HG02642 (cell line): ENCODE measurements around the gene DCN.
"Not testable (repeated sequence)": the region's sequence is repeated elsewhere in the genome, so short reads cannot be mapped to it uniquely, and the experiment has no call there.

ENCODE experiments used
- ATAC-seq: cut with Tn5 transposase; IDR thresholded peaks from one replicate; pipeline ENCODE4 v1.9.1; 2021; ENCODE audit warnings: mild to moderate bottlenecking; ENCODE audit not compliant: unreplicated experiment, poor library complexity

Gene DCN, protein sequence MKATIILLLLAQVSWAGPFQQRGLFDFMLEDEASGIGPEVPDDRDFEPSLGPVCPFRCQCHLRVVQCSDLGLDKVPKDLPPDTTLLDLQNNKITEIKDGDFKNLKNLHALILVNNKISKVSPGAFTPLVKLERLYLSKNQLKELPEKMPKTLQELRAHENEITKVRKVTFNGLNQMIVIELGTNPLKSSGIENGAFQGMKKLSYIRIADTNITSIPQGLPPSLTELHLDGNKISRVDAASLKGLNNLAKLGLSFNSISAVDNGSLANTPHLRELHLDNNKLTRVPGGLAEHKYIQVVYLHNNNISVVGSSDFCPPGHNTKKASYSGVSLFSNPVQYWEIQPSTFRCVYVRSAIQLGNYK

DNA sequence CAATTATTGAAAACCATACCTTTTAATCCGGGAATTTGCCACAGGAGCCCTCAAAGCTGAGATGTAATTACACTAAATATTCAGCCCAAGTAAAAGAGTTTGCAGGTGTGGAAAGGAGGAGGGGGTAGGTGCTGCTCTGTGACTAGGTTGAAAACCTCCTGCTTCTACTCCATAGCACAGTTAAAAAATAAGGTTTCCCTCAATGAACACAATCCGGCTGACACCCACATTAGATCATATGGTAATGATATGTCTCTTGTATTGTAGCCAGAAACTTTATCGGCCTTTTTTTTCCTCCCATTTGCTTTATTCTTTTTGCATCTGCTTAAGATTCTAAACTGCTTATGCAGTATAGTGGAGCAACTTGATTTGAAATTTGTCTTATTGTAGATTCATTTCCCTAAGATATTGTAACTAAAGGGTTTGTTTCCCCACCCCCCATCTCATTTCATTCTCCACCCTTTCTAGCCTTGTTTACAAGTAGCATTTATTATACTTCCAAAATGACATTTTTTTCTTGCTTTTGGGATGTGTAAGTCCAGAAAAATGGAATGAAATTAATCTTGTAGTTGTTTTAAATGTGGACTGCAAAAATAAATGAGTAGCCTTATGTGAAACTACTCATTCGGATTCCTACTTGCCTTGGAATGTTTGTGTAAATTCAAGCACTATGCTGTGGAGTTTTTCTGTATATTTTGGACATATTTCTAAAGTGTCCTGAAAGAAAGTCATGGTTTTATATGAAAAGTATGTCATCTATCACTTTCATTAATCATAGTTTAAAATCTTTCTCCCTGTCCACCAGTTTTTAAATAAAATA lies at the start of gene DCN:
Gene DCN, minus strand, starts transcription at position 182 of the 820 bp plus-strand sequence. CDS start 4,265 bp downstream, outside the sequence.
- no peak for ATAC-seq

DNA sequence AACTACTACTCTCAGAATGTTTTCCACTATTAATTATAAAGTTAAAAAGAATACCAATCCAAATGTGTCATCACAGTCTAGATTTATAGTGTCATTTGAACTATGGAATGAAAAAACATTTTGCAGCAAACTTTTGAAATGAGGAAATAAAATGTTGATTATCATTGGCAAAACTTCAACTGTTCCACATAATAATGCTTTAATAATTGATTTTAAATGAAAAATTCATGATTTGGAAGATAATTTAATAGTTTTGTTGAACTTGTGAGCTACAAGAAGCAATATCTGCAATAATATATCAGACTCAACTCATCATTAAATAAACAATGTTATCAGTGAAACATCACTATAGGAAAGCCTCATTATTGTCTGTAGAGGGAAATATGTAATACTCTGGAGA lies 48.2 kb upstream of the DCN start:
- ATAC-seq = no peak

DNA sequence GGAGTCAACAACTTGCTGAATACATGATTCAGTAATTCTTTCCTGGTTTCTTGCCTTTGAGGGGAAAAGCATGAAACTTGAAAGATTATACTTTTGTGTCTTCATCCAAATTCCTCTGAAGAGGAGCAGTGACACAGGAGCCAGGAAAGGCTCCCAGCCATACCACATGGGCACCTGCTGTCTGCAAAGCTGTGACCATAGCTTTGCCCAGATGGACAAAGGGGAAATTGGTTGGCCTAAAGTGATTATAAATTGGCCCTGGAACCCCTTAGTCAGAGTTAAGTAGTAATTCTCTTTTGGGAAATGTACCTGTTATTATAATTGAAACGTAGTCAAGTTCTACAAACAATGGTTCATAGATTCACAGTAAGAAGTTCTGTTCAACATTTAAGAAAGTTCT lies 44.3 kb upstream of the DCN start:
- ATAC-seq = no peak

DNA sequence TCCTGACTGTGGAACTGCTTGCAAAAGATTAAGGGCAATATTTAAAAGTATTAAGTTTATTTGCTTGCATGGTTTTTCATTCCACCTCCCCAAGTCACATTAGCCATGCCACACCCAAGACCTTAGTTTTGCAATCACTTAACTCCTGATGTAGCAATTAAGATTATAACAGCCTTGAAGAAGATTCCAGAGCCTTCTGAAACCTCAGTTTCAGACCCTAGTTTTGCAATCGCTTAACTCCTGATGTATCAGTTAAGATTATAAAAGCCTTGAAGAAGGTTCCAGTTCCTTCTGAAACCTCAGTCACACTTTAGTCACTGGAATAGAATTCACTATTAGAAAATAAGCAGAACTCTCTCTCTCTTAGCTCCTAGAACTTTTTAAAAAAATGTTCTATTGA lies 42.7 kb upstream of the DCN start:
- ATAC-seq = no peak

DNA sequence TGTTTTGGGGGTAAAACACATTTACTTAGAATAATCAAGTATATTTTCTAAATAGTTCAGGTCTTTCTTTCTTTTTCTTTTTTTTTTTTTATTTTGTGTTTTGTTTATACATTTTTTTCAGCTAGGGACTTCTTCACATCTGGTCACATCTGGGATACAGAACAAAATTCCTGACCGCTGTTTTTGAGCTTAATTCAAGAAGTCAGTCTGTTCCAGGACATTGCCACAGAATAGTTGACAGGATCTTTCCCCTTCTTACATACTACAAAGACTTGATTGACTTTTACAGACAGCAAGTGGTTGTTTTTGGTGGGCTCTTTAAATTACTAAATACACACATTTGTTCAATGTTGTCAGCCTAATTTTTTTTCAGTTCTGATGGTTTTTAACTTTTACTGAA lies 41.8 kb upstream of the DCN start:
- ATAC-seq = no peak

DNA sequence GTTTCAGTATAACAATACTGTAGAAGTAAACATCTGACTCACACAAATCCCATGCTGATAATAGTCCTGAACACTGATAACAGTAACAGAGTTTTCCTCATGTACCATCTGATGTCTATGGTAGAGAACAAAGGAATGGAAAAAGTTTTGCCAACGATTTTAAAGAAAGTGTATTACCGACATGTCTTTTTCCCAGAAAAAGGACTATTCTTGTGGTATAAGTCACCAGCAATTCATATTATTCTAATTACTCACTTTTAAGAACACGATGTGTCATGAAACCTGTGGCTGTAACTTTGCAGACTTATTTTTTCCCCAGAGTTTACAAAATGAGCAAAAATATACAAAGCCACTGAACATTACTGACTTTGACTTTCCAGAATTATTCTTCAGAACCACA lies 40.1 kb upstream of the DCN start:
- no peak for ATAC-seq

DNA sequence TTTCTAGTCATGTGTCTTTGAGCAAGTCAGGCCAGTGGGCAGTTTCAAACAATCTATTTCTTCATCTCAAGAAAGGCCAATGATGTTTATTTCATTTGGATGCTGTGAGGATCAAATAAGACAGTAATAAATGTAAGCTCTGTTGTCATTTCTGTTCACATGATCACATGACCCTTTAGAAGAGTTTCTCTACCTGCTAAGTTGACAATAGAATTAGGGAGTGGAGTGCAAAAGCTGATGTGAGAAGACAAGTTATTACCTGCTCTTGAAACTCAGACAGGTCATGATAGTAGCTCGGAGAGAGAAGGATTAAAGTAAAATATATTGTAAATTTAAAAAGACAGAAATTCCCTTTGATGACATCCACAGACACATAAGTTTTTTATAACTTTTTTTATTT lies 37.3 kb upstream of the DCN start:
- ATAC-seq = no peak

DNA sequence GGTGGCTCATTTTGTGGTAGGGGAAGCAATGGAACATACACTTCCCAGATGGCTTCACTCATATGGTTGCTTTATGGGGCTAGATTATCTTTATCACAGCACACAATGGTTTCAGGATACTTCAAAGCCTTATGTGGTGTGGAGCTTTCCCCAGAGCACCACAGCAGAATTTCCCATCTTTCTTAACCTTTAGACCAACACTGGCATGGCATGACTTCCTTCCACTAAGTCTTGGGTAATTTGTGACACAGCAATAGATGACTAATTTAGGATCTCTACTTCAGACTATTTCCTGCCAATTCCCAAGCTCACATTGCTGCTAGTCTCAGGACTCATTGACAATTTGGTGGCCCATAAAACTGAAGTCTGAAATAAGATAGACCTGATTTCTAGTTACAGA lies 36.9 kb upstream of the DCN start:
- no peak for ATAC-seq

DNA sequence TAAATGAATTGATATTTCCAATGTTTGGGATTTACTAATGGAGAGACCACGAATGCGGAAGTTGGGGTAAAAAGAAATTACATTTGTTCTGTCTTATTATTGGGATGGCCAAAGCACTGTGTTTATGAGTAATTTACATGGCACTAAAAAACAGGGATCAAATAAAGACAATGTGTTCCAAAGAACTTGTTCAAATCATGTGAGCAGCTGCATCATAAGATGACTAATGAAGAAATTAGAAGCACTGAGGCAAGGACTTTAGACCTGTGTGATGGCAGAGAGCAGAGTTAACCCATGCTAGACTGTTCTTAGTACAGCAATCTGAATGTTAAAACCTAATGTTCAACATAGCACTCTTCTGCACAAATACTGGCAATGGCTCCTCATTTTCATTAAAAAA lies 34.3 kb upstream of the DCN start:
- no peak for ATAC-seq

DNA sequence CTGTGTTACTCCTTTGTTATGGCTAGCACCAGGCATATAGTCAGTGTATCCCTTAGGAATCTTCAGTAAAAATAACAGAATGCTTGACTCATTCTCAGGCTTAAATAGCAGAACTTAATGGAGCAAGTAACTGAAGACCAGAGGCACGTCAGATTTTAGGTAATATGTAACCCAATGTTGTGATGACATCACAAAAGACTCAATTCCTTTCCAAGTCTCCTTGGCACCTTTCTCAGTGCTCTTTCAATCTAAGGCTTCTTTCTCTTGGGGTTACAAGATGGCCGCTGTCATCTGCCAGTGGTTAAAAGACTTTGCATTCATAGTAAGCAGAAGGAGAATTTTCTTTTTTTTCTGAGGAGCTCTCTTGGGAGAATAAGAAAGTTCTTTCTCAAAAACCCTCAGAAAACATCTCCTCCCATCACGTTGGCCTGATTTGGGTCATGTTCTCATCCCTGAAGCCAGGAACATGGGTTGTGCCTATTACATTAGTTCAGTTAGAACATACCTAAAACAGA lies 33.4 kb upstream of the DCN start:
- ATAC-seq = no peak

DNA sequence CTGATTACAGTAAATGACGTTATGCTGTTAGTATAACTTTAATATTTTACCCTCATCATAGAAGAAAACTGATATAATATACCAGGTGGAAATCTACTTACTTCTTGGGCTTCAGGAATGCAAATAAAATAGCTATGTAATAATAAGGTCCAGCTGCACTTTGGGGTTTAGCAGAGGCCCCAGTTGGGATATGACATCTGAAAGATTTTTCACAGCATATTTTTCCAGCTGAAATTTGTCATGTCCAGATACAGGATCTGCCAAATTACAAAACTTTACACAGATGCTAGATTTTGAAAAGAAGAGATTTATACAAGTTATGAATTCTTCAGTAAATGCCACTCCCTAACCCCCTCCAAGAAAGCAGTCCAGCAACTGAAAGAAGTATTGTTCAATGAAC lies 29.2 kb upstream of the DCN start:
- ATAC-seq = no peak

DNA sequence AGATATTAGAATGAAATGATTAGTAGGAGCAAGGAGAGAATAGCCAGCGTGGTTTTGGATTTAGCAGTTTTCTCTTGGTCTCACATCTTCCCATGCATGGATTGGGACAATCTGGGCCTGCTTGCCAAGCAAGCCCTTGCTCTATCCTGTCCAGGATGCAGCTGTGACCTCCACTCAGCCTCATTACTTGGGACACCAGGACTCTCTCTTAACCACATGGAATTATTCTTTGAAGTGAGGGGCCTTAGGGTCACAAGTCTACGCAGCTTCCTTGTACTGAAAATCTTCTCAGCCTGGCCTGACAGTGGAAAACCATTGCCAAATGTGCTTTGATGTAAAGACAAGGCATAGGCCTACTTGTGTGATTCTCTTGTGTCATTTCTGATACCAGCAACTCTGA lies 28.0 kb upstream of the DCN start:
- ATAC-seq = no peak

DNA sequence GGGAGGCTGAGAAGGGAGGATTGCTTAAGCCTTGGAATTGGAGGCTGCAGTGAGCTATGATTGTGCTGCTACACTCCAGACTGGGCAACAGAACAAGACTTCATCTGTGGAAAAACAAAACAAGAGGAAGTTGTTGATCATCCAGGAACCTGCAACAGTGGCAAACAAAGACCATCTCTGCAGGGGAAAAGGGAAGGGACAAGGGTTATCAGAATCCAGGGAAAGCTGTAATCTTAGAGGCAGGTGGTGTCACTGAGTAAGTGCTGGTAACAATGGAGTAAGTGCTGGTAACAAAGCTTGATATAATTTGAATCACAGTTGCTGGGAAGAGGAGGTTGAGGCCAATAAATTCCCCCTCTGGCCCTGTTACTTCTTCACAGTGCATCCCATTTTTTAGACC lies 27.5 kb upstream of the DCN start:
- no peak for ATAC-seq

DNA sequence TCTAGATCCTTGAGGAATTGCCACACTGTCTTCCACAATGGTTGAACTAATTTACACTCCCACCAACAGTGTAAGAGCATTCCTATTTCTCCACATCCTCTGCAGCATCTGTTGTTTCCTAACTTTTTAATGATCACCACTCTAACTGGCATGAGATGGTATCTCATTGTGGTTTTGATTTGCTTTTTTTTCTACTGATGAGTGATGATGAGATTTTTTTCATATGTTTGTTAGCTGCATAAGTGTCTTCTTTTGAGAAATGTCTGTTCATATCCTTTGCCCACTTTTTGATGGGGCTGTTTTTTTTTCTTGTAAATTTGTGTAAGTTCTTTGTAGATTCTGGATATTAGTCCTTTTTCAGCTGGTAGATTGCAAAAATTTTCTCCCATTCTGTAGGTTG lies 24.7 kb upstream of the DCN start:
- ATAC-seq = not testable (repeated sequence)

DNA sequence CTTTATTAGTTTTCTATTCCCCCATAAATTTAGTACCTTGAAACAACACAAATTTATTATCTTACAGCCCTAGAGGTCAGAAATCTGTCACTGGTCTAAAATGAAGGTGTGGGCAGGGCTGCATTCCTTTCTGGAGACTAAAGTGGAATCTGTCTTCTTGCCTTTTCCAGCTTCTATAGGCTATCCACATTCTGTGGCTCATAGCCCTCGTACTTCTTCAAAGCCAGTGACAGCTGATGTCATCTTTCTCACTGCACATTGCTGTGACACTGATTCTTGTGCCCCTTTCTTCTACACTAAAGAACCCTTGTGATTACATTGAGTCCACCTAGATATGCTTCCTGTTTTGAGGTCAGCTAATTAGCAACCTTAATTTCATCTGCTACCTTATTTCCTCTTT lies 23.2 kb upstream of the DCN start:
- no peak for ATAC-seq

DNA sequence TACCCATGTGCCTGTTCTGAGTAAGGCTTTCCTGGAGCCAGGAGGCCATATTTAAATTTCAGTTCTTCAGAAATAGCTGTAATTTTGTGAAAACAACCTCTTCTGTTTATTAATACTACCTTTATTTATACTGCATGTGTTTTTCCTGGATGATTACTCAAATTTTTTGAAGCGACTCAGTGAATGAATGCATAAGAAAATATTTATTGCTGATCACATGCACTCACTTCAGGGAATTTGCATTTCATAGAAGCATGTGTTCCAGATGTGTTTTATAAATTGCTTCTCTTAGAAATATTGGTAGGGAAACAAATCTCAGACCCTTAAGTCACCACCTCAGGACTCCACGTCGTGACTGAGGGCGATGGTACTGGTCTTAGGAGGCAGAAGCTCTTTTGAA lies 21.8 kb upstream of the DCN start:
- ATAC-seq = no peak

DNA sequence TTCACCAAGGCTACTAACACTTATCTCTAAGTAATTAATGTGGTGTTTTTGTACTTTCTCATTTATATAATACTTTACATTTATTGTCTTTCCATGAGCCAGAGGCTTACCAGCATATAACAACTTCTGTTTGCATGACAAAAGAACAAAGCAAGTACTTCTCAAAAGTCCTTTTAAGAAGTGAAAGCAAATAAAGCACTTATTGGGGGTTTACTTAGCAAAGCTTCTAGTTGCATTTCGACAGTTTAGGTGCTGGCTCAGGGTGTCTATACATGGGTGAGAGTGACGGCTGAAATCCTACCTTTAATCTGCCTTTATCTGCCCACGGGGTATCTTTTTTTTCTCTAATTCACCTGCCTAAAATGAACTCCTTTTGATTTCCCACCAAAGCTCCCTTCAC lies 21.0 kb upstream of the DCN start:
- no peak for ATAC-seq

DNA sequence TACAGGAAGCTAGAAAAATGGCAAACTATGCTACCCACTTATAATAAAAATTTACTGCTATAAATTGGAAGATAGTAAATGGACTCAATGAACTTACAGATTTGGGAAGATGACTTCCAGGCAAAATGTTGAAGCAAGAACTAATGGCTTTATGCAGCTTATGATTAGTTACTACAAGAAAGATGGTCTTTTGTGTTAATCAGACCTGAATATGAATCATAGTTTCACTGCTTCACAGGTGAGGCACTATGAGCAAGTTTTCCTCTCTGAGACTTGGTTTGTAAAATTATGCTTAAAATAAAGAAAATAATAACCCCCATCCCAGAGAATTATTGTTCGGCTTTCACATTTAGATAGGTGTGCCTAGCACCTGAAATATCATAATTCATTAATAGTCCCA lies 19.8 kb upstream of the DCN start:
- ATAC-seq = no peak

DNA sequence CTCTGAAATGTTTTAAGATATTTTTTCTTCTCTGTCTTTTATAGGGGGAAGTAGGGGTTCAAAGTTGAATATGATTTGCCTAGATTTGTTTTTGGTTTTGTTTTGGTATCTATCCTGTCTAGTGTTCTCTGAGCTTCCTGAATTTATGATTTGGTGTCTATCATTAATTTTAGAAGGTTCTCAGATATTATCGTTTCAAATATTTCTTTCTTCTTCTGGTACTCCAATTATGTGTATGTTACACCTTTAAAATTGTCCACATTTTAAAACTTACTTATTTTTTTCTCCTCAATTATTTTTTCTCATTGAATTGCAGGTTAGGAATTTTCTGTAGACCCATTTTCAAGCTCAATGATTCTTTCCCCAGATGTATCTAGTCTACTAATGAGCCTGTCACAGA lies 13.8 kb upstream of the DCN start:
- no peak for ATAC-seq

DNA sequence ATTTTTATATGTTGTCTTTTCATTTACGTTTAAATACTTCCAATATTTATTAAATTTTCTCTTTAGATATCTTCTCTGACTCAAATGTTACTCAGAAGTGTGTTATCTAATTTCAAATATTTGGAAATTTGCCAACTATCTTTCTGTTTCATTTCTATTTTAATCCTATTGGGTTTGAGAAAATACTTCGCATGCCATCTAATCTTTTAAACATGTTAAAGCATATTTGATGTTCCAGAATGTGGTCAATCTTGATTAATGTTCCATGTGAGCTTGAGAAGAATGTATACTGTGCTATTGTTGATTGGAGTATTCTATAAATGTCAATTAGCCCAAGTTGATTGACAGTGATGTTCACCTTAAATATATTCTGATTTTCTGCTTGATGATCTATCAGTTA lies 11.9 kb upstream of the DCN start:
- ATAC-seq = no peak

DNA sequence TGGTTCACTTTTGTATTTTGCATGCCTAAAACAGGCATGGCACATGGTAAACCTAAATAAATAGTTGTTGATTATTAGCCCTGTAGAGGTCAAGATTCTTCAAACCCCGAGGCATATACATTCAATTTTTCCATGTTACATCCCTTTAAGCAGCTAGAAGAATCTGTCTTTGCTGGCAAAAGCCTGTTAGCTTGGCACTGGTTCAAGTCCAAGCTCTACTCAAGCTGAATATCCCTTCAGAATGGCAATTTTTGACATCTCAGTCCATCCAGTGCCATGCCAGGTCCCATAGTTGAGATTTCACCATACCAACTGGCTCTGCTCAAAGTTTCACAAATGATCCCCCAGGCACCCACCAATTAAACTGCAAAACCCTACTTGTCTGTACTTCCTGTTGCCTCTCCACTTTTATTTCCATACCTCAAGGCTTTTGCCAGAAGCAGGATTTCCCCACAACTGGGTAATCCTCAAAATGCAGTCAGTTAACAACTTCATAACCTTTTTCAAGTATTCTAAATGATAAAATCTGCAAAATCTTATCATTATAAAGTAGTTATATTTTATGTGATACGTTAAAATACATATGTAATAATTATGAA lies 9.0 kb upstream of the DCN start:
- ATAC-seq = no peak
